Activated naive CD8-positive, alpha-beta T cell treated with anti-CD3 and anti-CD28 coated beads, Interleukin-2, amount 50 U/mL, for 24 hours (primary cell): Measurements from ENCODE around the gene MYCT1.

Experiments used
- ATAC-seq: fragments of 150-1000 bp; cut with Tn5 transposase; one replicate; pipeline ENCODE4 v1.10.0; 2021
- DNase-seq: peaks from one replicate; pipeline ENCODE4 v3.0.0; 2021
- H3K27ac Mint-ChIP-seq: one replicate; pipeline ENCODE4 v1.8.0; 2021; ENCODE audit warnings: mild to moderate bottlenecking, mixed read lengths
- H3K27me3 Mint-ChIP-seq: one replicate; pipeline ENCODE4 v1.8.0; 2021; ENCODE audit warnings: mixed read lengths
- H3K36me3 Mint-ChIP-seq: one replicate; pipeline ENCODE4 v1.8.0; 2021; ENCODE audit warnings: low read depth, mixed read lengths
- H3K4me1 Mint-ChIP-seq: one replicate; pipeline ENCODE4 v1.8.0; 2021; ENCODE audit warnings: mixed read lengths
- H3K4me3 Mint-ChIP-seq: one replicate; pipeline ENCODE4 v1.8.0; 2021; ENCODE audit warnings: mild to moderate bottlenecking, moderate library complexity, mixed read lengths
- H3K9me3 Mint-ChIP-seq: one replicate; pipeline ENCODE4 v1.8.0; 2021; ENCODE audit warnings: mixed read lengths

The MYCT1 gene

GRCh38 chr6:152748843-152749242 lies 51.1 kb downstream of the MYCT1 start:
- H3K27me3 Mint-ChIP-seq = no peaks in the 10 kb centered on the region
- no peaks in the 10 kb centered on the region for H3K9me3 Mint-ChIP-seq
- H3K27ac Mint-ChIP-seq = no peak overlapping the region
- H3K4me3 Mint-ChIP-seq = no peak overlapping the region
- DNase-seq = no peak
- no peaks in the 10 kb centered on the region for H3K4me1 Mint-ChIP-seq
- H3K36me3 Mint-ChIP-seq = no peaks in the 10 kb centered on the region
- no peak for ATAC-seq

DNA sequence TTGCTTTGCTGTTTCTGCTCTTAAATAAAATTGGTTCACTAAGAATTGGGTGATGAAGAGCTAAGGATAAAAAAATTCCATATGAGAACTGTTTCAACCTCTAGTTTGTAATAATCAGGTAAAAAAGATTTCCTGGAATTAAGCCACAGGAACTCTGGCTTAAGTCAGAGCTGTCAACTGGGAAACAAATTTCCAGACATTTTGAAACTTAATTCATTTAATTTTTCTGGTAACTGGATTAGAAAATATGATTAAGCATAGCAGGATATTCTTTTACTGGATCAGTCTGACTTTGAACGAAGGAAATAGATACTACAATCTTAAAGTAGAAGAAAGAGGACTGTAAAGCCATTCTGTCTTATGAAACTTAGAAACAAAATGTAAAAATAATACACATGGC lies 51.6 kb downstream of the MYCT1 start:
- H3K4me3 Mint-ChIP-seq = no peak overlapping the region
- no peaks in the 10 kb centered on the region for H3K9me3 Mint-ChIP-seq
- H3K4me1 Mint-ChIP-seq = no peaks in the 10 kb centered on the region
- H3K27me3 Mint-ChIP-seq = no peaks in the 10 kb centered on the region
- ATAC-seq = no peak
- H3K27ac Mint-ChIP-seq = no peak overlapping the region
- no peaks in the 10 kb centered on the region for H3K36me3 Mint-ChIP-seq
- no peak for DNase-seq

GRCh38 chr6:152750694-152751093 lies 53.0 kb downstream of the MYCT1 start, which contains the start of gene VIP:
TSS of gene VIP (plus strand) at chr6:152750797. CDS start at chr6:152752178, 1,381 bp downstream.
- H3K36me3 Mint-ChIP-seq = no peaks in the 10 kb centered on the region
- no peak for ATAC-seq
- H3K27ac Mint-ChIP-seq = no peak within 1 kb of the TSS
- no peak within 1 kb of the TSS for H3K4me3 Mint-ChIP-seq
- H3K9me3 Mint-ChIP-seq = no peaks in the 10 kb centered on the region
- DNase-seq = no peak
- no peaks in the 10 kb centered on the region for H3K4me1 Mint-ChIP-seq
- no peaks in the 10 kb centered on the region for H3K27me3 Mint-ChIP-seq

- H3K4me1 Mint-ChIP-seq = no peaks in the 10 kb centered on the region
- H3K27me3 Mint-ChIP-seq = peaks cover 2% of the 10 kb centered on the region
- H3K27ac Mint-ChIP-seq = no peak overlapping the region
- ATAC-seq (no peak), DNase-seq (no peak)
- H3K36me3 Mint-ChIP-seq = no peaks in the 10 kb centered on the region
- H3K9me3 Mint-ChIP-seq = no peaks in the 10 kb centered on the region
- no peak overlapping the region for H3K4me3 Mint-ChIP-seq
Measured at GRCh38 chr6:152765331-152765730, 67.6 kb downstream of the MYCT1 start.

DNA sequence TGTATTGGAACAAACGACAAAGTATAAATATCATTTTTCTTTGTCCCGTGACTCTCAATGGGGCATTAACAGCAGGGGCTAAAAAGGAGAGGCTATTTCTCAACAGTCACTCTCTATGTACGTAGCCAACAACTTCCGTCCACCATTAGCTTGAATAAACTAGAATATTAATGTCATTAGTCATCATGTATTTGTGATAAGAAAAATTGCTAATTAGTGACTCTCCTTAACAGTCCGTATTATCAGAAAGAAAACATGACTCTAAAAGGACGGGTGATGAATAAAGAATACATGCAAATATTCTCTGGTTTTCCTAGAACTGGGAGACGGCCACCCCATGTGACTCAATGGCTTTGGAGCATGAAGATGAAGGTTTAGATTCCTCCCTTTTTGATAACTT lies 71.5 kb downstream of the MYCT1 start:
- Mint-ChIP-seq H3K9me3 (no peaks in the 10 kb centered on the region), H3K4me1 (no peaks in the 10 kb centered on the region), H3K27ac (no peak overlapping the region), H3K4me3 (no peak overlapping the region), H3K36me3 (no peaks in the 10 kb centered on the region), H3K27me3 (peaks cover 2% of the 10 kb centered on the region)
- ATAC-seq (no peak), DNase-seq (no peak)

DNA sequence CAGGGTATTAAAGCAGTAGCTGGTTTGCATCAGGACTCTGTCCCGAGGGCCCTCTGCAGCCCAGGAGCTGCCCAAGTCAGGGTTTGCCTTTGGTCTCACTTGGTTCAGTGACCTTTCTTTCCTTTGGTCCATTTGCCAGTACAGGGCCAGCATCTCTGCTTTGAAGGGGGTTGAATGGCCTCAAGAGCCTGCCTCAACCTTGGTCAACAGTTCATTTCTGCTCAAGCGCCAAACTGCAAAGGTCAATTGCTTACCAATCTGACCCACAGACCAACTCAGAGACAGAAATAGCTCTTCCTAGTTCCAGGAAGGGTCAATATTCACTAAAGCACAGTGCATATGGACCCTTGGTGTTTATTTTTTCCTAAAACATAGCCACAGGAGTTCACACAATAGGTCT lies 72.3 kb downstream of the MYCT1 start:
- Mint-ChIP-seq H3K4me1 (no peaks in the 10 kb centered on the region), H3K36me3 (no peaks in the 10 kb centered on the region), H3K27ac (no peak overlapping the region), H3K9me3 (no peaks in the 10 kb centered on the region), H3K27me3 (peaks cover 2% of the 10 kb centered on the region), H3K4me3 (no peak overlapping the region)
- ATAC-seq (no peak), DNase-seq (no peak)

DNA sequence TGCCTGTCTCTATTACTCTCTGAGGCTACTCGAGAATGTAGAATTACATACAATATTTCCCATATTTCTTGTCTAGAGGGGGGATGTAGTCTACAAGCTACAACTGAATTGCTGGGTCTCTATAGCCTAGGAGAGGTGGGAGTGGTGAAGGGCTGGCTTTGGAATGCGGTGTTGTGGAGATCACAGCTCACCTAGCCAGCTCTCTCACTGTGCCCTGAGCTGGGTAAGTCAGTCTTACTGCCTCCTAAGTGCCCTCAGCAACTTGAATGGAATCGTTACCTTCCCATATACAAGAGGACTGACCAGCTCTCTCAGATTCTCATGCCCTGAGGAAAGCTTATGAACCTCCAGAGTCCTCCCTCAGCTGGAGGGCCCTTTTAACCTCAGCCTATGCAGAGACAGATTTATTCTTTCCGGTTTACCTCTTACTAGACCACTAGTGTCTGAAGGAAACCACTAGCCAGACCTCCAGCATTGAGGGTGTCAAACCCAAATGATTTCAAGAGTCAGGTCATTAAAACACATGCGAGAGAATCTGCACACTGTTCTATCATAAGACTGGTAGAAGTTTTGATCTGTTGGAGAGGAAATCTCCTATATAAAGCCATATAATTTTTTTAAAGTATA lies 73.5 kb downstream of the MYCT1 start:
- H3K4me1 Mint-ChIP-seq = no peaks in the 10 kb centered on the region
- no peaks in the 10 kb centered on the region for H3K36me3 Mint-ChIP-seq
- H3K27me3 Mint-ChIP-seq = no peaks in the 10 kb centered on the region
- H3K9me3 Mint-ChIP-seq = no peaks in the 10 kb centered on the region
- H3K27ac Mint-ChIP-seq = no peak overlapping the region
- H3K4me3 Mint-ChIP-seq = no peak overlapping the region
- no peak for ATAC-seq
- no peak for DNase-seq
